Natural killer cell (primary cell): Measurements from ENCODE around the gene TRAIP. TPM values are rescaled to one million over a fixed set of nuclear protein-coding genes. Genes with fewer than 3 reads are reported as not detected.

Source experiments
- ATAC-seq, 3 donors: fragments of 150-1000 bp in 2 of 3; fragments of 200-7000 bp in 1 of 3; cut with Tn5 transposase; 1 replicate in 1 of 3; 2 replicates in 2 of 3; pipeline ENCODE4 v1.10.0; 2021; ENCODE audit warnings: mild to moderate bottlenecking in 2 of 3, moderate library complexity in 2 of 3
- DNase-seq, 2 donors: peaks; one replicate each; pipeline versions ENCODE4 v3.0.0 to v3.0.0-alpha.2; 2013 to 2021; ENCODE audit warnings: mixed read lengths in 1 of 2
- H3K27ac ChIP-seq: one replicate; pipeline ENCODE4 v1.5.1; 2013; ENCODE audit warnings: mild to moderate bottlenecking, low read length
- H3K27me3 ChIP-seq: one replicate; pipeline ENCODE4 v1.6.1; 2013; ENCODE audit warnings: low read length; ENCODE audit not compliant: control insufficient read depth, insufficient read depth
- H3K36me3 ChIP-seq: one replicate; pipeline ENCODE4 v1.6.1; 2013; ENCODE audit warnings: low read length; ENCODE audit not compliant: control insufficient read depth, insufficient read depth
- H3K4me1 ChIP-seq: one replicate; pipeline ENCODE4 v1.6.1; 2013; ENCODE audit warnings: low read length; ENCODE audit not compliant: control insufficient read depth, insufficient read depth
- H3K4me3 ChIP-seq: one replicate; pipeline ENCODE4 v1.5.1; 2013; ENCODE audit warnings: low read length
- H3K9me3 ChIP-seq: one replicate; pipeline ENCODE4 v1.6.1; 2013; ENCODE audit warnings: low read length; ENCODE audit not compliant: control insufficient read depth, insufficient read depth
- H3K27ac Mint-ChIP-seq, 2 donors: one replicate each; pipeline ENCODE4 v1.8.0; 2022; ENCODE audit warnings: mild to moderate bottlenecking in 2 of 2, mixed read lengths in 2 of 2, moderate library complexity in 1 of 2
- H3K27me3 Mint-ChIP-seq, 2 donors: one replicate each; pipeline ENCODE4 v1.8.0; 2022; ENCODE audit warnings: low read depth in 2 of 2, mixed read lengths in 2 of 2
- H3K36me3 Mint-ChIP-seq: one replicate; pipeline ENCODE4 v1.8.0; 2022; ENCODE audit warnings: mixed read lengths
- H3K4me1 Mint-ChIP-seq, 2 donors: one replicate each; pipeline ENCODE4 v1.8.0; 2022; ENCODE audit warnings: mixed read lengths in 2 of 2
- H3K4me3 Mint-ChIP-seq: one replicate; pipeline ENCODE4 v1.8.0; 2022; ENCODE audit warnings: mild to moderate bottlenecking, moderate library complexity, mixed read lengths
- H3K9me3 Mint-ChIP-seq, 2 donors: one replicate each; pipeline ENCODE4 v1.8.0; 2022; ENCODE audit warnings: mixed read lengths in 2 of 2
- CTCF ChIP-seq: fragments of 200-600 bp; IDR thresholded peaks from one replicate; pipeline ENCODE4 v1.8.0; 2022; ENCODE audit warnings: antibody characterized with exemption
- WGBS: methylation state at CpG from one replicate; pipeline ENCODE4 v1.1.7; 2013; ENCODE audit warnings: missing lambda C conversion rate; ENCODE audit not compliant: insufficient coverage; 5-methylcytosine and 5-hydroxymethylcytosine counted together
- intact Hi-C: fragments of 100-400 bp; cut with micrococcal nuclease; formaldehyde crosslinking; loops from one replicate; pipeline ENCODE4 v1.14.2; 2022
- total RNA-seq, 4 donors: library from RNA; stranded (reverse); fragments of 120-200 nt in 1 of 4; gene quantifications; one replicate each; pipeline versions ENCODE4 v1.2.3 to v1.2.4, GENCODE V29; 2013 to 2022

Gene TRAIP
- total RNA-seq, 3 donors from 2014 or later (not counting 1 experiment from before 2014, with no cell fraction given): 3.3 to 6.2 (median 4.0) TPM

- ATAC-seq: no peak
- peaks cover 7 to 21% of the 10 kb centered on the region in 2 donors for H3K27me3 Mint-ChIP-seq
- TF ChIP-seq CTCF: no peak
- WGBS: 86% methylated on average over 12 of the region's 12 CpGs
- H3K4me3 ChIP-seq: no peak overlapping the region
- intact Hi-C loops: loop anchor here (5.0 kb wide), 1 partner anchor 83 kb away; the partner anchor contains the start of gene RBM6
- DNase-seq: no peak
- peaks cover 14% of the 10 kb centered on the region for H3K4me1 ChIP-seq
- no peak overlapping the region for H3K4me3 Mint-ChIP-seq
- no peaks in the 10 kb centered on the region for H3K36me3 Mint-ChIP-seq
- H3K9me3 ChIP-seq: no peaks in the 10 kb centered on the region
- peaks cover 7 to 11% of the 10 kb centered on the region in 2 donors for H3K4me1 Mint-ChIP-seq
- H3K27ac ChIP-seq: no peak overlapping the region
- no peaks in the 10 kb centered on the region for H3K27me3 ChIP-seq
- H3K9me3 Mint-ChIP-seq: no peaks in the 10 kb centered on the region
- H3K27ac Mint-ChIP-seq: no peak overlapping the region
- H3K36me3 ChIP-seq: no peaks in the 10 kb centered on the region
These were observed 3.4 kb upstream of the TRAIP start for GRCh38 chr3:49859576-49860305.

GRCh38 chr3:49855662-49856061 lies 702 bp downstream of the TRAIP start:
- Histone ChIP-seq H3K9me3 (no peaks in the 10 kb centered on the region), H3K4me1 (peaks cover 14% of the 10 kb centered on the region), H3K4me3 (peak overlapping the region; percentile 64), H3K36me3 (no peaks in the 10 kb centered on the region), H3K27me3 (no peaks in the 10 kb centered on the region), H3K27ac (no peak overlapping the region)
- intact Hi-C loops: loop anchor here (1.0 to 5.0 kb wide), 2 partner anchors 49 to 87 kb away; partner anchors contain the start of gene RBM6
- no peak for ATAC-seq
- Mint-ChIP-seq H3K27ac (peak overlapping the region in 1 of 2 donors; percentile 90), H3K27me3 (no peaks in the 10 kb centered on the region), H3K9me3 (no peaks in the 10 kb centered on the region), H3K4me1 (peaks cover 7 to 11% of the 10 kb centered on the region in 2 donors), H3K4me3 (peak overlapping the region; percentile 83), H3K36me3 (no peaks in the 10 kb centered on the region)
- WGBS: 72% methylated on average over 4 of the region's 5 CpGs
- no peak for DNase-seq
- TF ChIP-seq CTCF: no peak

GRCh38 chr3:49845694-49846093 lies 10.7 kb downstream of the TRAIP start:
- Histone ChIP-seq H3K27ac (no peak overlapping the region), H3K4me1 (no peaks in the 10 kb centered on the region), H3K27me3 (no peaks in the 10 kb centered on the region), H3K4me3 (no peak overlapping the region), H3K9me3 (no peaks in the 10 kb centered on the region), H3K36me3 (no peaks in the 10 kb centered on the region)
- H3K27me3 Mint-ChIP-seq: no peaks in the 10 kb centered on the region
- intact Hi-C loops: no loop called here
- H3K27ac Mint-ChIP-seq: no peak overlapping the region
- no peaks in the 10 kb centered on the region for H3K4me1 Mint-ChIP-seq
- H3K36me3 Mint-ChIP-seq: no peaks in the 10 kb centered on the region
- no peak overlapping the region for H3K4me3 Mint-ChIP-seq
- no peak for TF ChIP-seq CTCF
- WGBS: 100% methylated on average over 3 of the region's 3 CpGs
- no peaks in the 10 kb centered on the region for H3K9me3 Mint-ChIP-seq
- no peak for ATAC-seq
- no peak for DNase-seq
